HCT116 (cell line): ENCODE data around the gene HOXC4. TPM values are rescaled to one million over a fixed set of nuclear protein-coding genes. Genes with fewer than 3 reads are reported as not detected.

Experiments used
- ATAC-seq: fragments of 200-7000 bp; cut with Tn5 transposase; 2 replicates; pipeline ENCODE4 v1.9.1; 2020; ENCODE audit warnings: mild to moderate bottlenecking, moderate library complexity
- BruUV-seq: library from RNA; stranded (reverse); fragments of 400-500 nt; replicated peaks from 2 replicates; lab custom pipeline; 2021; lab: Mats Ljungman, UMichigan
- CTCF ChIA-PET: fragments of 300-600 bp; sonication (Branson Sonifier 250); formaldehyde crosslinking; loops from one replicate; lab custom pipeline; 2021; ENCODE audit warnings: antibody characterized with exemption; lab: Charles Lee
- POLR2A ChIA-PET: fragments of 300-600, 350-600 bp; sonication (Branson Sonifier 250); formaldehyde crosslinking; loops from one replicate; lab custom pipeline; 2021; ENCODE audit warnings: antibody characterized with exemption; lab: Charles Lee
- RAD21 ChIA-PET, 2 experiments: fragments of 300-600 bp; sonication (Branson Sonifier 250); formaldehyde crosslinking; loops; one replicate each; lab custom pipeline; 2023; ENCODE audit warnings: low total read pairs in 2 of 2; ENCODE audit not compliant: uncharacterized antibody in 2 of 2, unreplicated experiment in 2 of 2, low non-redundant PET in 1 of 2; lab: Charles Lee
- DNase-seq: peaks from one replicate; pipeline ENCODE4 v3.0.0-alpha.2; 2010; ENCODE audit warnings: low read depth, low spot score
- H2AFZ ChIP-seq: fragments of 200-600 bp; shearing (Covaris generic), sonication (generic); 2 replicates; pipeline ENCODE4 v1.6.1; 2017; ENCODE audit warnings: low read depth, mixed run types, mixed read lengths, antibody characterized with exemption, low read length; ENCODE audit not compliant: poor library complexity, severe bottlenecking
- H3K27ac ChIP-seq: 2 replicates; pipeline ENCODE4 v1.5.1; 2012; ENCODE audit warnings: low read depth, low read length
- H3K27me3 ChIP-seq: fragments of 200-600 bp; sonication (generic); 2 replicates; pipeline ENCODE4 v1.6.1; 2016; ENCODE audit warnings: mixed run types, low read length, mixed read lengths; ENCODE audit not compliant: insufficient read depth
- H3K36me3 ChIP-seq, 2 experiments: fragments of 200-500 bp in 1 of 2; fragments of 200-600 bp in 1 of 2; sonication (Bioruptor generic) in 1 of 2; sonication (generic) in 1 of 2; 2 replicates each; pipeline versions ENCODE4 v1.5.1 to v1.6.1; 2014 to 2016; ENCODE audit warnings: low read length in 2 of 2, inconsistent platforms in 1 of 2, mixed read lengths in 1 of 2, mixed run types in 1 of 2; ENCODE audit not compliant: insufficient read depth in 2 of 2, control insufficient read depth in 1 of 2
- H3K4me1 ChIP-seq, 2 experiments: fragments of 200-600 bp in 1 of 2; sonication (generic) in 1 of 2; 2 replicates each; pipeline versions ENCODE4 v1.5.1 to v1.6.1; 2012 to 2017; ENCODE audit warnings: low read length in 2 of 2, inconsistent platforms in 1 of 2, mild to moderate bottlenecking in 1 of 2, mixed read lengths in 1 of 2, mixed run types in 1 of 2, moderate library complexity in 1 of 2; ENCODE audit not compliant: insufficient read depth in 2 of 2, control insufficient read depth in 1 of 2
- H3K4me2 ChIP-seq: fragments of 200-600 bp; sonication (generic); 2 replicates; pipeline ENCODE4 v1.6.1; 2017; ENCODE audit warnings: mixed run types, low read length, mixed read lengths
- H3K4me3 ChIP-seq, 2 experiments: fragments of 200-600 bp in 1 of 2; sonication (generic) in 1 of 2; replicated peaks in 1 of 2; 2 replicates each; pipeline ENCODE4 v1.5.1; 2011 to 2016; ENCODE audit warnings: low read length in 2 of 2, control low read depth in 1 of 2, low read depth in 1 of 2, mild to moderate bottlenecking in 1 of 2, mixed read lengths in 1 of 2, mixed run types in 1 of 2
- H3K79me2 ChIP-seq: fragments of 200-600 bp; sonication (generic); 2 replicates; pipeline ENCODE4 v1.6.1; 2017; ENCODE audit warnings: mild to moderate bottlenecking, mixed run types, low read length, moderate library complexity, mixed read lengths; ENCODE audit not compliant: insufficient read depth
- H3K9ac ChIP-seq: fragments of 200-600 bp; sonication (generic); 2 replicates; pipeline ENCODE4 v1.6.1; 2016; ENCODE audit warnings: low read length, mixed read lengths
- H3K9me2 ChIP-seq: fragments of 200-600 bp; sonication (generic), shearing (Covaris generic); 2 replicates; pipeline ENCODE4 v1.6.1; 2017; ENCODE audit warnings: mixed run types, mild to moderate bottlenecking, moderate library complexity; ENCODE audit not compliant: insufficient read depth
- H3K9me3 ChIP-seq, 2 experiments: fragments of 200-500 bp in 1 of 2; fragments of 200-600 bp in 1 of 2; sonication (Bioruptor generic) in 1 of 2; sonication (generic) in 1 of 2; 2 replicates each; pipeline ENCODE4 v1.6.1; 2014 to 2017; ENCODE audit warnings: low read length in 2 of 2, mixed read lengths in 2 of 2, inconsistent platforms in 1 of 2, low read depth in 1 of 2, mild to moderate bottlenecking in 1 of 2, mixed run types in 1 of 2, moderate library complexity in 1 of 2; ENCODE audit not compliant: control insufficient read depth in 1 of 2, insufficient read depth in 1 of 2
- H4K20me1 ChIP-seq: fragments of 200-600 bp; sonication (generic), shearing (Covaris generic); 2 replicates; pipeline ENCODE4 v1.6.1; 2017; ENCODE audit warnings: mixed run types, mild to moderate bottlenecking, moderate library complexity; ENCODE audit not compliant: insufficient read depth
- CBX3 ChIP-seq: IDR thresholded peaks from 2 replicates; pipeline ENCODE4 v1.6.1; 2012; ENCODE audit warnings: low read depth
- EZH2phosphoT487 ChIP-seq: fragments of 200-600 bp; IDR thresholded peaks from 2 replicates; pipeline ENCODE4 v1.6.1; 2018; ENCODE audit warnings: antibody characterized with exemption, borderline replicate concordance
- FOSL1 ChIP-seq: IDR thresholded peaks from 2 replicates; pipeline ENCODE4 v1.6.1; 2012; ENCODE audit warnings: low read depth
- JUND ChIP-seq: IDR thresholded peaks from 2 replicates; pipeline ENCODE4 v1.6.1; 2012
- YY1 ChIP-seq: IDR thresholded peaks from 2 replicates; pipeline ENCODE4 v1.6.1; 2011; ENCODE audit warnings: low read length, low read depth, moderate library complexity, mild to moderate bottlenecking; ENCODE audit not compliant: insufficient replicate concordance; ENCODE audit errors: extremely low read depth
- intact Hi-C: fragments of 100-400 bp; cut with micrococcal nuclease; formaldehyde crosslinking; loops from 2 replicates; pipeline ENCODE4 v1.10.0; 2022
- total RNA-seq: library from RNA; stranded (reverse); gene quantifications from one replicate; pipeline ENCODE4 v1.2.1, GENCODE V29; 2021; ENCODE audit not compliant: unreplicated experiment
- TF ChIP-seq, protein P1 (sequence below): IDR thresholded peaks from 2 replicates; pipeline ENCODE4 v1.6.1; 2011; ENCODE audit warnings: mild to moderate bottlenecking, low read length, moderate library complexity; ENCODE audit not compliant: insufficient replicate concordance; ENCODE audit errors: extremely low read depth
- TF ChIP-seq, protein P2 (sequence below): IDR thresholded peaks from 2 replicates; pipeline ENCODE4 v1.6.1; 2012; ENCODE audit warnings: low read depth
- TF ChIP-seq, protein P3 (sequence below): IDR thresholded peaks from 2 replicates; pipeline ENCODE4 v1.6.1; 2012

Gene HOXC4
- total RNA-seq, 1 experiment from 2014 or later, result 1.5 TPM

DNA sequence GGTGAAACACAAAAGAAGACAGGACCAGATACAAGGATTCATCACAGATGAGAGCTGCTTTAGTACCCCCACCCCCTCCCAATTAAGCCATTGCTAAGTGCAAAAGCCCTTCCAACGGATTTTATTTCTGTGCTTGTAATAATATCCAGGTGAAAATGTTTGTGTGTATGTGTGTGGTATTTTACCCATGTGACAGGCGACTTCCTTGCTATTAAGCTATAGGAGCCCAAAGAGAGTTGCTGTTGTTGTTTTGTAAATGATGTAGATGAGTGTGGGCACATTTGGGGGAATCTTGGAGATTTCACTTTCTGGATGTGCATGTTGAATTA, 3.2 kb upstream of the HOXC4 start:
- Histone ChIP-seq H3K36me3 (no peaks in the 10 kb centered on the region), H3K9ac (no peak overlapping the region), H3K9me3 (no peaks in the 10 kb centered on the region), H3K9me2 (no peaks in the 10 kb centered on the region), H3K4me1 (no peaks in the 10 kb centered on the region), H4K20me1 (no peaks in the 10 kb centered on the region), H2AFZ (no peak overlapping the region), H3K27ac (no peak overlapping the region), H3K4me3 (no peak overlapping the region), H3K79me2 (no peaks in the 10 kb centered on the region), H3K27me3 (no peaks in the 10 kb centered on the region), H3K4me2 (no peak overlapping the region)
- BruUV-seq, result no TSS peak
- DNase-seq (no peak), ATAC-seq (no peak)
- ChIA-PET RAD21 (no interaction called here), CTCF (interaction anchor here (1.6 kb wide), 1 partner anchor 18 kb away, joined by 4 read pairs; the partner anchor contains the start of gene HOXC5), POLR2A (no interaction called here)
- intact Hi-C loops, result no loop called here
- no peak for TF ChIP-seq EZH2phosphoT487
- no peak for TF ChIP-seq JUND
- no peak for TF ChIP-seq CBX3
- TF ChIP-seq, protein P1, sequence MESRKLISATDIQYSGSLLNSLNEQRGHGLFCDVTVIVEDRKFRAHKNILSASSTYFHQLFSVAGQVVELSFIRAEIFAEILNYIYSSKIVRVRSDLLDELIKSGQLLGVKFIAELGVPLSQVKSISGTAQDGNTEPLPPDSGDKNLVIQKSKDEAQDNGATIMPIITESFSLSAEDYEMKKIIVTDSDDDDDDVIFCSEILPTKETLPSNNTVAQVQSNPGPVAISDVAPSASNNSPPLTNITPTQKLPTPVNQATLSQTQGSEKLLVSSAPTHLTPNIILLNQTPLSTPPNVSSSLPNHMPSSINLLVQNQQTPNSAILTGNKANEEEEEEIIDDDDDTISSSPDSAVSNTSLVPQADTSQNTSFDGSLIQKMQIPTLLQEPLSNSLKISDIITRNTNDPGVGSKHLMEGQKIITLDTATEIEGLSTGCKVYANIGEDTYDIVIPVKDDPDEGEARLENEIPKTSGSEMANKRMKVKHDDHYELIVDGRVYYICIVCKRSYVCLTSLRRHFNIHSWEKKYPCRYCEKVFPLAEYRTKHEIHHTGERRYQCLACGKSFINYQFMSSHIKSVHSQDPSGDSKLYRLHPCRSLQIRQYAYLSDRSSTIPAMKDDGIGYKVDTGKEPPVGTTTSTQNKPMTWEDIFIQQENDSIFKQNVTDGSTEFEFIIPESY, result no peak
- no peak for TF ChIP-seq YY1

DNA sequence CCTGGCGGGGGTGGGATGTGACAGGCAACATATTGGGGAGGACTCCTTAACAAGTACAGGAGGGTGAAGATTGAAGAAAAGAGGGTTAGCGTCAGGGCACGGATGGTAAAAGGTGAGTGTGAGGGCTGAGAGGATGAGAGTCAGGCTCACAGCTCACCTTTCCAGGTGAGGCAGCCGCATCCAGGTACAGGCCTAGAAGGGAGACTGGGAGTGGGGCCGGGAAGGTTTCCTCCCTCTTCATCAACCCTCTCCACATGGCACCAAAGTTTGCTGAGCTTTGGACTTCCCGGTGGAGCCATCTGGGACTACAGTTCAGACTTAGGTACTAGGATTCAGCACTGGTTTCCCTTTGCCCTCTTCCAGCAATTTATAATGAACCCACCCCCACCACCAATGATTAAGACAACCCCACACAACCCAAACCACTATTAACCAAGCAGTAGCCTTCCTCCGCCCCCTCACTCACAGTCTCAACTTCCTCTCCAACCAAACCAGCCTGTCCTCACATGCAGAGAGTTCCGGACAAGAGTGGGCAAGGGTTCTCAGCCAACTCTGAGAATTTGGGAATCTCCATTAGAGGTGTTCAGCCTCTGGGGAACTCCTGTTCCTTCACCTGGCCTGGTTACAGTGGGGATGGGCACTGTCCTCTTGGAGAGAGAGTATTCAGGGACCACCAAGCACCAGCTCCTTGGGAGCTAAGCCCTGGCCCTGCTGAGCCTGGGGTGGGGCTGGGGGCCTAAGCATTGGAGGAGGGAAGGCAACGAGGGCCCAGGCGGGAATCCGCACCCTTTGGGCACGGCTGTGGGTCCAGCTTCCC, 2.4 kb upstream of the HOXC4 start:
- Histone ChIP-seq H3K4me3 (no peak overlapping the region), H3K9ac (no peak overlapping the region), H3K4me2 (no peak overlapping the region), H3K9me3 (no peaks in the 10 kb centered on the region), H2AFZ (no peak overlapping the region), H3K9me2 (no peaks in the 10 kb centered on the region), H3K27ac (no peak overlapping the region), H3K79me2 (no peaks in the 10 kb centered on the region), H3K4me1 (no peaks in the 10 kb centered on the region), H3K36me3 (no peaks in the 10 kb centered on the region), H3K27me3 (no peaks in the 10 kb centered on the region), H4K20me1 (no peaks in the 10 kb centered on the region)
- ATAC-seq (no peak), DNase-seq (no peak)
- ChIA-PET RAD21 (no interaction called here), CTCF (interaction anchor here (1.3 to 1.6 kb wide), 2 partner anchors 19 kb away, joined by 4 to 5 read pairs; partner anchors contain the start of gene HOXC5), POLR2A (interaction anchor here (0.6 kb wide), 1 partner anchor 34 kb away, joined by 3 read pairs; no protein-coding TSS in a partner anchor)
- TF ChIP-seq, protein P2, sequence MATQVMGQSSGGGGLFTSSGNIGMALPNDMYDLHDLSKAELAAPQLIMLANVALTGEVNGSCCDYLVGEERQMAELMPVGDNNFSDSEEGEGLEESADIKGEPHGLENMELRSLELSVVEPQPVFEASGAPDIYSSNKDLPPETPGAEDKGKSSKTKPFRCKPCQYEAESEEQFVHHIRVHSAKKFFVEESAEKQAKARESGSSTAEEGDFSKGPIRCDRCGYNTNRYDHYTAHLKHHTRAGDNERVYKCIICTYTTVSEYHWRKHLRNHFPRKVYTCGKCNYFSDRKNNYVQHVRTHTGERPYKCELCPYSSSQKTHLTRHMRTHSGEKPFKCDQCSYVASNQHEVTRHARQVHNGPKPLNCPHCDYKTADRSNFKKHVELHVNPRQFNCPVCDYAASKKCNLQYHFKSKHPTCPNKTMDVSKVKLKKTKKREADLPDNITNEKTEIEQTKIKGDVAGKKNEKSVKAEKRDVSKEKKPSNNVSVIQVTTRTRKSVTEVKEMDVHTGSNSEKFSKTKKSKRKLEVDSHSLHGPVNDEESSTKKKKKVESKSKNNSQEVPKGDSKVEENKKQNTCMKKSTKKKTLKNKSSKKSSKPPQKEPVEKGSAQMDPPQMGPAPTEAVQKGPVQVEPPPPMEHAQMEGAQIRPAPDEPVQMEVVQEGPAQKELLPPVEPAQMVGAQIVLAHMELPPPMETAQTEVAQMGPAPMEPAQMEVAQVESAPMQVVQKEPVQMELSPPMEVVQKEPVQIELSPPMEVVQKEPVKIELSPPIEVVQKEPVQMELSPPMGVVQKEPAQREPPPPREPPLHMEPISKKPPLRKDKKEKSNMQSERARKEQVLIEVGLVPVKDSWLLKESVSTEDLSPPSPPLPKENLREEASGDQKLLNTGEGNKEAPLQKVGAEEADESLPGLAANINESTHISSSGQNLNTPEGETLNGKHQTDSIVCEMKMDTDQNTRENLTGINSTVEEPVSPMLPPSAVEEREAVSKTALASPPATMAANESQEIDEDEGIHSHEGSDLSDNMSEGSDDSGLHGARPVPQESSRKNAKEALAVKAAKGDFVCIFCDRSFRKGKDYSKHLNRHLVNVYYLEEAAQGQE, result no peak
- TF ChIP-seq, protein P3, sequence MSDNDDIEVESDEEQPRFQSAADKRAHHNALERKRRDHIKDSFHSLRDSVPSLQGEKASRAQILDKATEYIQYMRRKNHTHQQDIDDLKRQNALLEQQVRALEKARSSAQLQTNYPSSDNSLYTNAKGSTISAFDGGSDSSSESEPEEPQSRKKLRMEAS, result no peak
- TF ChIP-seq CBX3, result no peak
- no peak for TF ChIP-seq FOSL1
- intact Hi-C loops, result no loop called here
- BruUV-seq, result no TSS peak
